ENCODE results near the gene CDHR4. TPM values are rescaled to one million over a fixed set of nuclear protein-coding genes. Genes with fewer than 3 reads are reported as not detected.
A peak's percentile ranks its signal among the peaks of the same experiment; 100 is the strongest.

CDHR4 gene
- total and polyA plus RNA-seq, 2 donors (not counting 1 experiment from before 2014, with no cell fraction given), result 0.18 to 0.32 TPM

- H3K9me3 Mint-ChIP-seq (ENCODE audit: insufficient read depth), result no peaks in the 10 kb centered on the region
- intact Hi-C loops (cut with micrococcal nuclease), result no loop called here
- H3K27me3 ChIP-seq (replicated peaks in 1 of 4; ENCODE audit: control extremely low read depth in 1 of 4, control insufficient read depth in 3 of 4, insufficient read depth in 4 of 4, low read length in 3 of 4), result no peaks in the 10 kb centered on the region
- no peaks in the 10 kb centered on the region for H3K27me3 Mint-ChIP-seq
- no peak overlapping the region for H3K4me3 Mint-ChIP-seq
- H3K4me2 ChIP-seq (replicated peaks; ENCODE audit: low read depth, low read length, poor library complexity, severe bottlenecking), result no peak overlapping the region
- TF ChIP-seq, protein P1, sequence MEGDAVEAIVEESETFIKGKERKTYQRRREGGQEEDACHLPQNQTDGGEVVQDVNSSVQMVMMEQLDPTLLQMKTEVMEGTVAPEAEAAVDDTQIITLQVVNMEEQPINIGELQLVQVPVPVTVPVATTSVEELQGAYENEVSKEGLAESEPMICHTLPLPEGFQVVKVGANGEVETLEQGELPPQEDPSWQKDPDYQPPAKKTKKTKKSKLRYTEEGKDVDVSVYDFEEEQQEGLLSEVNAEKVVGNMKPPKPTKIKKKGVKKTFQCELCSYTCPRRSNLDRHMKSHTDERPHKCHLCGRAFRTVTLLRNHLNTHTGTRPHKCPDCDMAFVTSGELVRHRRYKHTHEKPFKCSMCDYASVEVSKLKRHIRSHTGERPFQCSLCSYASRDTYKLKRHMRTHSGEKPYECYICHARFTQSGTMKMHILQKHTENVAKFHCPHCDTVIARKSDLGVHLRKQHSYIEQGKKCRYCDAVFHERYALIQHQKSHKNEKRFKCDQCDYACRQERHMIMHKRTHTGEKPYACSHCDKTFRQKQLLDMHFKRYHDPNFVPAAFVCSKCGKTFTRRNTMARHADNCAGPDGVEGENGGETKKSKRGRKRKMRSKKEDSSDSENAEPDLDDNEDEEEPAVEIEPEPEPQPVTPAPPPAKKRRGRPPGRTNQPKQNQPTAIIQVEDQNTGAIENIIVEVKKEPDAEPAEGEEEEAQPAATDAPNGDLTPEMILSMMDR (IDR thresholded peaks at IDR 0.05), result no peak
- no peak for TF ChIP-seq EZH2 (IDR thresholded peaks at IDR 0.05; ENCODE audit: borderline replicate concordance, insufficient read depth, low read depth, low read length, poor library complexity, severe bottlenecking)
- no peak overlapping the region for H2AFZ ChIP-seq (ENCODE audit: insufficient read depth, low read depth, low read length, poor library complexity, severe bottlenecking)
- peaks cover 0 to 3% of the 10 kb centered on the region in 2 experiments for H3K36me3 ChIP-seq (replicated peaks in 1 of 2; ENCODE audit: control extremely low read depth in 1 of 2, control insufficient read depth in 1 of 2, extremely low read depth in 1 of 2, insufficient read depth in 2 of 2, low read length in 1 of 2)
- POLR2A ChIA-PET, result interaction anchor here (4.8 kb wide), 1 partner anchor 36 kb away, joined by 99 read pairs; the partner anchor contains the start of gene INKA1
- H3K4me1 Mint-ChIP-seq, result peaks cover 4% of the 10 kb centered on the region
- no peak for ATAC-seq (ENCODE audit: low read depth)
- peaks cover 0 to 5% of the 10 kb centered on the region in 2 donors for H3K4me1 ChIP-seq (ENCODE audit: control insufficient read depth in 2 of 2, insufficient read depth in 2 of 2, low read length in 2 of 2)
- no peak for DNase-seq
- no peak overlapping the region for H3K9ac ChIP-seq (ENCODE audit: low read length)
- WGBS (ENCODE audit: insufficient coverage), result 88% methylated on average over 2 of the region's 2 CpGs
- H3K27ac Mint-ChIP-seq, result no peak overlapping the region
- H3K9me3 ChIP-seq (ENCODE audit: control extremely low read depth in 1 of 3, control insufficient read depth in 2 of 3, insufficient read depth in 1 of 3, low read length in 2 of 3), result no peaks in the 10 kb centered on the region
- H3K27ac ChIP-seq (ENCODE audit: low read length in 2 of 2), result no peak overlapping the region
- CTCF ChIA-PET, result interaction anchor here (0.8 to 17.8 kb wide), 5 partner anchors 11 to 300 kb away, joined by 3 to 547 read pairs (median 28); partner anchors contain the start of genes CDHR4, INKA1 and MON1A
- no peak overlapping the region for H3K4me3 ChIP-seq (ENCODE audit: control extremely low read depth in 1 of 5, extremely low read depth in 1 of 5, insufficient read depth in 1 of 5, low read depth in 2 of 5, low read length in 4 of 5)
- no peaks in the 10 kb centered on the region for H3K79me2 ChIP-seq (ENCODE audit: control insufficient read depth, insufficient read depth, low read length)
- H4K20me1 ChIP-seq (ENCODE audit: control insufficient read depth, insufficient read depth, low read length, poor library complexity, severe bottlenecking), result no peaks in the 10 kb centered on the region
These were observed 40.7 kb upstream of the CDHR4 start for GRCh38 chr3:49840388-49840787.

DNA sequence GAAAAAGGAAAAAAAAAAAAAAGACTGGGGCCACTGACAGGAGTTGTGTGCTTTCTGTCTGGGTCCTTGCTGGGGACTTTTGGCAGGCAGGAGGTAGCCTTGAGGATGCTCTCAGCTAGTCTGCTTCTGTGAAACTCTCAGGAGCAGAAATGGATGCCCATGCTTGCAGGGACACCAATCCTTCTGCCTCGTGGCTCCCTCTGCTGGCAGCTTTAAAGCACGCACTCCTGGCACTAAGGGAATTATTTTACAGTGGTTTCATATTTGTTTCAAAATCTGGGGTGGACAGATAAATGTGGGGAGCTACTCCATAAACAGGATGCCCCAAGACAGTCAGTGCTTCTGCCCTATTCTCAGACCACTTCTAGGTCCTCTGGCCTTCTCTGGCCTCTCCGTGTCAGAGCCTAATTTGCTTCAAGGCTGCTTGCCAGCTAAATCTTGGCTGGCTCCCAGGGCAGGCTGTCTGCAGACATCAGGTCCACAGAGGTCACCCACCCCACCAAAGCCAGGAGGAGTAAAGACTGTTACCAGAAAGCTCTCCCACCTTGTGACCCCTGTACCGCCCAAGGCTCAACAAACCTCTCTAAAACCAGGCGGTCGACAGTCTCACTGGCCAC is 39.6 kb upstream of the CDHR4 start:
- Histone ChIP-seq H3K36me3 (replicated peaks in 1 of 2; ENCODE audit: control extremely low read depth in 1 of 2, control insufficient read depth in 1 of 2, extremely low read depth in 1 of 2, insufficient read depth in 2 of 2, low read length in 1 of 2) (no peaks in the 10 kb centered on the region), H3K9ac (ENCODE audit: low read length) (no peak overlapping the region), H3K27ac (ENCODE audit: low read length in 2 of 2) (no peak overlapping the region), H3K27me3 (replicated peaks in 1 of 4; ENCODE audit: control extremely low read depth in 1 of 4, control insufficient read depth in 3 of 4, insufficient read depth in 4 of 4, low read length in 3 of 4) (no peaks in the 10 kb centered on the region), H3K79me2 (ENCODE audit: control insufficient read depth, insufficient read depth, low read length) (no peaks in the 10 kb centered on the region), H2AFZ (ENCODE audit: insufficient read depth, low read depth, low read length, poor library complexity, severe bottlenecking) (peak overlapping the region; percentile 13), H3K4me1 (ENCODE audit: control insufficient read depth in 2 of 2, insufficient read depth in 2 of 2, low read length in 2 of 2) (peaks cover 0 to 5% of the 10 kb centered on the region in 2 donors), H3K4me2 (replicated peaks; ENCODE audit: low read depth, low read length, poor library complexity, severe bottlenecking) (no peak overlapping the region), H3K9me3 (ENCODE audit: control extremely low read depth in 1 of 3, control insufficient read depth in 2 of 3, insufficient read depth in 1 of 3, low read length in 2 of 3) (no peaks in the 10 kb centered on the region), H3K4me3 (ENCODE audit: control extremely low read depth in 1 of 5, extremely low read depth in 1 of 5, insufficient read depth in 1 of 5, low read depth in 2 of 5, low read length in 4 of 5) (no peak overlapping the region), H4K20me1 (ENCODE audit: control insufficient read depth, insufficient read depth, low read length, poor library complexity, severe bottlenecking) (no peaks in the 10 kb centered on the region)
- ChIA-PET POLR2A (interaction anchor here (1.0 to 4.8 kb wide), 4 partner anchors 26 to 35 kb away, joined by 3 to 99 read pairs (median 6); partner anchors contain the start of genes INKA1 and UBA7), CTCF (interaction anchor here (0.6 to 17.8 kb wide), 28 partner anchors 9 to 387 kb away, joined by 3 to 547 read pairs (median 5); partner anchors contain the start of genes AMIGO3, CDHR4, INKA1 and IP6K1)
- Mint-ChIP-seq H3K27ac (peak overlapping the region; percentile 42), H3K4me3 (no peak overlapping the region), H3K27me3 (no peaks in the 10 kb centered on the region), H3K4me1 (peaks cover 4% of the 10 kb centered on the region), H3K9me3 (ENCODE audit: insufficient read depth) (no peaks in the 10 kb centered on the region)
- WGBS (ENCODE audit: insufficient coverage), result 33% methylated on average over 3 of the region's 6 CpGs
- DNase-seq, result peak; percentile 89
- ATAC-seq (ENCODE audit: low read depth), result peak; percentile 94
- intact Hi-C loops (cut with micrococcal nuclease), result loop anchor here (1.0 to 10.0 kb wide), 4 partner anchors 17 to 300 kb away; partner anchors contain the start of genes AMIGO3, IP6K1 and TRAIP
- TF ChIP-seq EZH2 (IDR thresholded peaks at IDR 0.05; ENCODE audit: borderline replicate concordance, insufficient read depth, low read depth, low read length, poor library complexity, severe bottlenecking), result no peak
- TF ChIP-seq, protein P1 (IDR thresholded peaks at IDR 0.05), result peak; percentile 82

Measured in B cell (primary cell).